ENCODE measurements around the gene FAM200A. TPM values are rescaled to one million over a fixed set of nuclear protein-coding genes. Genes with fewer than 3 reads are reported as not detected.
"Not testable (repeated sequence)": the region's sequence is repeated elsewhere in the genome, so short reads cannot be mapped to it uniquely, and the experiment has no call there.

FAM200A gene
- total RNA-seq, 3 donors from 2014 or later (not counting 1 experiment from before 2014, with no cell fraction given), result 2.3 to 3.1 (median 2.6) TPM

GRCh38 chr7:99596408-99596955 lies 44.6 kb upstream of the FAM200A start:
- no peaks in the 10 kb centered on the region for H3K27me3 Mint-ChIP-seq (ENCODE audit: low read depth in 2 of 2)
- no peak overlapping the region for H3K4me3 Mint-ChIP-seq
- no peaks in the 10 kb centered on the region for H3K36me3 ChIP-seq (ENCODE audit: control insufficient read depth, insufficient read depth, low read length)
- H3K27me3 ChIP-seq (ENCODE audit: control insufficient read depth, insufficient read depth, low read length), result no peaks in the 10 kb centered on the region
- H3K9me3 Mint-ChIP-seq, result no peaks in the 10 kb centered on the region
- H3K4me1 ChIP-seq (ENCODE audit: control insufficient read depth, insufficient read depth, low read length), result no peaks in the 10 kb centered on the region
- H3K4me3 ChIP-seq (ENCODE audit: low read length), result no peak overlapping the region
- no peaks in the 10 kb centered on the region for H3K4me1 Mint-ChIP-seq
- no CpG with 5 or more reads among the region's 1 CpG for WGBS (ENCODE audit: insufficient coverage)
- ATAC-seq, result no peak
- no peak for TF ChIP-seq CTCF (IDR thresholded peaks at IDR 0.05)
- no peaks in the 10 kb centered on the region for H3K36me3 Mint-ChIP-seq
- DNase-seq, result no peak
- H3K27ac Mint-ChIP-seq, result no peak overlapping the region
- H3K27ac ChIP-seq (ENCODE audit: low read length), result no peak overlapping the region
- H3K9me3 ChIP-seq (ENCODE audit: control insufficient read depth, insufficient read depth, low read length), result no peaks in the 10 kb centered on the region
- intact Hi-C loops (cut with micrococcal nuclease), result no loop called here

DNA sequence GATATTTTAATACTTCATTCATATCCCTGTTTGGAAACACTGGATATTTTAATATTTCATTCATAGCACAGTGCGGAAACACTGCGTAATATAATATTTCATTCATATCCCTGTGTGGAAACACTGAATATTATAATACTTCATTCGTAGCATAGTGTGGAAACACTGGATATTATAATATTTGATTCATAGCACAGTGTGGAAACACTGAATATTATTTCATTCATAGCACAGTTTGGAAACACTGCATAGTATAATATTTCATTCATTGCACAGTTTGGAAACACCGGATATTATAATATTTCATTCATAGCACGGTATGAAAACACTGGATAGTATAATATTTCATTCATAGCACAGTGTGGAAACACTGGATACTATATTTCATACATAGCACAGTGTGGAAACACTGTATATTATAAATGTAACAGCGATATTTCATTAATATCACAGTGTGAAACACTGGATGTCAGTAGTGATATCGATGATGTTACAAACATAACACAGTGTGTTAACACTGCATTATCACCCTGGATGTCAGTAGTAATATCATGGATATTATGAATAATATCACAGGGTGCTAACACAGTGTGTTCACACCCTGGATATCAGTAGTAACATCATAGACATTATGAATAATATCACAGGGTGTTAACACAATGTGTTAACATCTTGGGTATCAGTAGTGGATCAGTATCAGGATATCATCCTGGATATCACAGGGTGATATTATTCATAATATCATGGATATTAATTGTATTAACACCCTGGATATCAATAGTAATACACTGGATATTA lies 43.2 kb upstream of the FAM200A start:
- intact Hi-C loops (cut with micrococcal nuclease), result no loop called here
- peak; percentile 35 to 58 (median 57) for ATAC-seq
- H3K36me3 Mint-ChIP-seq, result no peaks in the 10 kb centered on the region

GRCh38 chr7:99588868-99589267 lies 37.0 kb upstream of the FAM200A start:
- no peaks in the 10 kb centered on the region for H3K4me1 Mint-ChIP-seq
- no peaks in the 10 kb centered on the region for H3K4me1 ChIP-seq (ENCODE audit: control insufficient read depth, insufficient read depth, low read length)
- H3K27ac ChIP-seq (ENCODE audit: low read length), result no peak overlapping the region
- no peaks in the 10 kb centered on the region for H3K9me3 Mint-ChIP-seq
- no CpG with 5 or more reads among the region's 3 CpGs for WGBS (ENCODE audit: insufficient coverage)
- H3K9me3 ChIP-seq (ENCODE audit: control insufficient read depth, insufficient read depth, low read length), result no peaks in the 10 kb centered on the region
- no peak for ATAC-seq
- H3K36me3 Mint-ChIP-seq, result no peaks in the 10 kb centered on the region
- H3K36me3 ChIP-seq (ENCODE audit: control insufficient read depth, insufficient read depth, low read length), result no peaks in the 10 kb centered on the region
- H3K27me3 Mint-ChIP-seq (ENCODE audit: low read depth in 2 of 2), result peaks cover 0 to 15% of the 10 kb centered on the region in 2 donors
- DNase-seq, result no peak
- no peak overlapping the region for H3K27ac Mint-ChIP-seq
- TF ChIP-seq CTCF (IDR thresholded peaks at IDR 0.05), result no peak
- H3K27me3 ChIP-seq (ENCODE audit: control insufficient read depth, insufficient read depth, low read length), result no peaks in the 10 kb centered on the region
- no peak overlapping the region for H3K4me3 ChIP-seq (ENCODE audit: low read length)
- no peak overlapping the region for H3K4me3 Mint-ChIP-seq
- intact Hi-C loops (cut with micrococcal nuclease), result no loop called here

More for the DNA sequence above, 43.2 kb upstream of the FAM200A start:
- no peaks in the 10 kb centered on the region for H3K4me1 ChIP-seq (ENCODE audit: control insufficient read depth, insufficient read depth, low read length)
- H3K36me3 ChIP-seq (ENCODE audit: control insufficient read depth, insufficient read depth, low read length), result no peaks in the 10 kb centered on the region
- no peaks in the 10 kb centered on the region for H3K27me3 ChIP-seq (ENCODE audit: control insufficient read depth, insufficient read depth, low read length)
- Mint-ChIP-seq H3K27ac (no peak overlapping the region), H3K4me3 (no peak overlapping the region), H3K27me3 (ENCODE audit: low read depth in 2 of 2) (no peaks in the 10 kb centered on the region), H3K4me1 (no peaks in the 10 kb centered on the region), H3K9me3 (no peaks in the 10 kb centered on the region)
- DNase-seq, result no peak
- 96% methylated on average over 3 of the region's 7 CpGs for WGBS (ENCODE audit: insufficient coverage)
- no peak overlapping the region for H3K4me3 ChIP-seq (ENCODE audit: low read length)
- H3K27ac ChIP-seq (ENCODE audit: low read length), result no peak overlapping the region
- H3K9me3 ChIP-seq (ENCODE audit: control insufficient read depth, insufficient read depth, low read length), result no peaks in the 10 kb centered on the region
- no peak for TF ChIP-seq CTCF (IDR thresholded peaks at IDR 0.05)

DNA sequence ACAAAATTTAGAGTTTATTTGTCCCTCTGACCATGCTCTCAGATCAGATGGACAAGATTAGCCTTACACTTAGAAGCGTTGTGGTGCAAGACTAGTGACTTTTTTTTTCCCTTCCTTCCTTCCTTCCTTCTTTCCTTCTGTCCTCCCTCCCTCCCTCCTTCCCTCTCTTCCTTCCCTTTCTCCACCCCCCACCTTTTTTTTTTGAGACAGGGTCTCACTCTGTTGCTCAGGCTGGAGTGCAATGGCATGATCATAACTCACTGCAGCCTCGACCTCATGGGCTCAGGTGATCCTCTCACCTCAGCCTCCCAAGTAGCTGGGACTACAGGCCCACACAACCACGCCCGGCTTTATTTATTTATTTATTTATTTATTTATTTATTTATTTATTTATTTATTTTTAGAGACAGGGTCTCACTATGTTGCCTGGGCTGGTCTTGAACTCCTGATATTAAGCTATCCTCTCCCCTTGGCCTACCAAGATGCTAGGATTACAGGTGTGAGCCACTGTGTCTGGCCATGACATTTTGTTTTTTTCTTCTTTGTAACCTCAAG lies 28.9 kb upstream of the FAM200A start:
- ATAC-seq; H3K36me3 ChIP-seq (ENCODE audit: control insufficient read depth, insufficient read depth, low read length); intact Hi-C loops (cut with micrococcal nuclease); DNase-seq; H3K27me3 ChIP-seq (ENCODE audit: control insufficient read depth, insufficient read depth, low read length); H3K27ac ChIP-seq (ENCODE audit: low read length); H3K9me3 Mint-ChIP-seq; H3K9me3 ChIP-seq (ENCODE audit: control insufficient read depth, insufficient read depth, low read length); H3K27me3 Mint-ChIP-seq (ENCODE audit: low read depth in 2 of 2); H3K36me3 Mint-ChIP-seq: not testable (repeated sequence)
- 53% methylated on average over 2 of the region's 4 CpGs for WGBS (ENCODE audit: insufficient coverage)
- Mint-ChIP-seq H3K4me1 (peaks cover 0 to 20% of the 10 kb centered on the region in 2 donors), H3K4me3 (peak overlapping the region; percentile 92), H3K27ac (peak overlapping the region in 1 of 2 donors; percentile 77)
- Histone ChIP-seq H3K4me1 (ENCODE audit: control insufficient read depth, insufficient read depth, low read length) (peaks cover 14% of the 10 kb centered on the region), H3K4me3 (ENCODE audit: low read length) (peak overlapping the region; percentile 60)

Data from natural killer cell (primary cell).